Immature natural killer cell (primary cell): ENCODE results near the gene SMOC2. TPM values are rescaled to one million over a fixed set of nuclear protein-coding genes. Genes with fewer than 3 reads are reported as not detected.

ENCODE experiments used
- DNase-seq, 3 donors: peaks; one replicate each; pipeline ENCODE4 v3.0.0; 2022; ENCODE audit warnings: mixed read lengths in 1 of 3
- H3K27ac Mint-ChIP-seq, 6 donors: one replicate each; pipeline ENCODE4 v1.8.0; 2020; ENCODE audit warnings: mixed read lengths in 6 of 6, mild to moderate bottlenecking in 5 of 6, inconsistent platforms in 4 of 6, moderate library complexity in 3 of 6
- H3K27me3 Mint-ChIP-seq, 3 donors: one replicate each; pipeline ENCODE4 v1.8.0; 2020 to 2021; ENCODE audit warnings: low read depth in 3 of 3, mild to moderate bottlenecking in 3 of 3, mixed read lengths in 3 of 3, moderate library complexity in 3 of 3, inconsistent platforms in 1 of 3
- H3K36me3 Mint-ChIP-seq, 3 donors: one replicate each; pipeline ENCODE4 v1.8.0; 2020; ENCODE audit warnings: mixed read lengths in 3 of 3, inconsistent platforms in 2 of 3, mild to moderate bottlenecking in 2 of 3
- H3K4me1 Mint-ChIP-seq, 2 donors: one replicate each; pipeline ENCODE4 v1.8.0; 2020; ENCODE audit warnings: inconsistent platforms in 2 of 2, mild to moderate bottlenecking in 2 of 2, mixed read lengths in 2 of 2, moderate library complexity in 1 of 2
- H3K4me3 Mint-ChIP-seq, 5 donors: one replicate each; pipeline ENCODE4 v1.8.0; 2020; ENCODE audit warnings: mild to moderate bottlenecking in 5 of 5, mixed read lengths in 5 of 5, inconsistent platforms in 3 of 5, moderate library complexity in 3 of 5
- H3K9me3 Mint-ChIP-seq, 6 donors: one replicate each; pipeline ENCODE4 v1.8.0; 2020; ENCODE audit warnings: mild to moderate bottlenecking in 6 of 6, mixed read lengths in 6 of 6, inconsistent platforms in 4 of 6, moderate library complexity in 3 of 6
- polyA plus RNA-seq, 3 donors: library from polyadenylated mRNA; unstranded; fragments of 300-500 nt; fragmentation: Illumina TruSeq; gene quantifications; one replicate each; pipeline ENCODE4 v1.2.3, GENCODE V29; 2021

Gene SMOC2
- polyA plus RNA-seq, 3 donors from 2014 or later = not detected

DNA sequence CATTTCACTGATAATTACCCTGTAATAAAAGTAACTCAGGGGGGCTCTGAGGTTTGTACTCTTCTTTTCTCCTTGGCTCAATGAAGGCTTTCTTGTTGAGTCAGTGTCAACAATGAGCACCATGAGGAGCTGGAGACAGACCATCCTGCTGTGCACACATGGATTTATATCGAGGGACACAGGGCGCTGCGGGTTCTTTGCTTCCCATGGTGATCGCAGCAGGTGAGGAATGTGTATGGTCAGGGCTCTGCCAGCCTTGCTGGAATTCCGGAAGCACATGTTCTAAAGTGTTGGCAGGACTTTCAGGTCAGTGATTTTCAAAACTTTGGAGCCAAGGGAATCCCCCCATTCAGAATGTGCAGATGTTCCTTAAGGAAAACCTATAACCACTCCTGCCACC is 27.1 kb downstream of the SMOC2 start:
- no peaks in the 10 kb centered on the region for H3K36me3 Mint-ChIP-seq
- no peak overlapping the region for H3K4me3 Mint-ChIP-seq

DNA sequence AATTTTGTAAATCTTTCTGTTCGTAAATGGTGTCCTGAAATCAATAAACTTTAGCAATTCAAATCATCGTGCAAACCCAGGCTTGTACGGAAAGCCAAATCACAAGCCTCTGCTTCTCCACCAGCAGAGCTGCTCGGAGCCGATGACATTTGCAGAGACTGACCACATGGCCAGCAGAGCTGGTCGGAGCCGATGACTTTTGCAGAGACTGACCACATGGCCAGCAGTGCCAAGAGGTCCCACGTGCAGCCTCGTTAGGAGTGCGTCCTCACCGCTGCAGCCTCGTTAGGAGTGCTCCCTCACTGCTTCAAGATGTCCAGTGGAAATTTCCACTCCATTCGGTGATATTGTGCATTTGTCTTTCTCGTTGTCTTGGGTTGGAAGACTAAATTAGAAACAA is 28.5 kb downstream of the SMOC2 start:
- H3K4me1 Mint-ChIP-seq = no peaks in the 10 kb centered on the region
- no peaks in the 10 kb centered on the region for H3K36me3 Mint-ChIP-seq
- no peak for DNase-seq
- H3K27ac Mint-ChIP-seq = no peak overlapping the region
- no peaks in the 10 kb centered on the region for H3K9me3 Mint-ChIP-seq
- H3K27me3 Mint-ChIP-seq = peaks cover 2 to 6% (median 3%) of the 10 kb centered on the region in 3 donors
- H3K4me3 Mint-ChIP-seq = no peak overlapping the region

More for the DNA sequence above, 27.1 kb downstream of the SMOC2 start:
- H3K9me3 Mint-ChIP-seq = no peaks in the 10 kb centered on the region
- H3K4me1 Mint-ChIP-seq = no peaks in the 10 kb centered on the region
- no peak overlapping the region for H3K27ac Mint-ChIP-seq
- peaks cover 0 to 10% (median 3%) of the 10 kb centered on the region in 3 donors for H3K27me3 Mint-ChIP-seq
- DNase-seq = no peak

DNA sequence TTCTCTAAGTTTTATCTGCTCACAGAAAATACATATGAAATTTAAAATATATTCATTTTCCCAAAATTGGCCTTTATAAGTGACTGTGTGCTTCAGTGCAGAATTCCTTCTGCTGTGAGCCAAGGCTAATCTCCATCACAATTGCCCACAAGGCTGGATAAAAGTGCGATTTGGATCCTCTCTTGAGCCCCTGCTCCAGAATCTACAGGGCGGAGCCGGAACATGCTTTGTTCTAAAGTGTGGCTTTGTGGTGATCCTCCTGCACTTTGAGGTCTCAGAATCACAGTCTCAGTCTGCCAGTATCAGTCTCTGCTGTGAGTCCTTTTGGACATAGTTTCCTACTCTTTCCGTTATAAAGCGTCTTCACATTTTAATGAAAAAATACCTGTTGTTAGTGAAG is 28.9 kb downstream of the SMOC2 start:
- H3K9me3 Mint-ChIP-seq = no peaks in the 10 kb centered on the region
- H3K4me3 Mint-ChIP-seq = no peak overlapping the region
- H3K27me3 Mint-ChIP-seq = peaks cover 3 to 8% (median 4%) of the 10 kb centered on the region in 3 donors
- H3K36me3 Mint-ChIP-seq = peaks cover 0 to 3% (median 0%) of the 10 kb centered on the region in 3 donors
- H3K27ac Mint-ChIP-seq = no peak overlapping the region
- DNase-seq = no peak
- H3K4me1 Mint-ChIP-seq = no peaks in the 10 kb centered on the region

GRCh38 chr6:168472363-168472762 is 31.4 kb downstream of the SMOC2 start:
- Mint-ChIP-seq H3K27ac (no peak overlapping the region), H3K27me3 (peaks cover 3 to 12% (median 5%) of the 10 kb centered on the region in 3 donors), H3K4me3 (no peak overlapping the region), H3K36me3 (peaks cover 0 to 3% (median 0%) of the 10 kb centered on the region in 3 donors), H3K4me1 (no peaks in the 10 kb centered on the region), H3K9me3 (no peaks in the 10 kb centered on the region)
- DNase-seq = no peak

- H3K9me3 Mint-ChIP-seq = peaks cover 0 to 2% (median 0%) of the 10 kb centered on the region in 6 donors
- peaks cover 5 to 18% (median 5%) of the 10 kb centered on the region in 3 donors for H3K27me3 Mint-ChIP-seq
- peaks cover 0 to 3% (median 0%) of the 10 kb centered on the region in 3 donors for H3K36me3 Mint-ChIP-seq
- DNase-seq = no peak
- H3K27ac Mint-ChIP-seq = no peak overlapping the region
- no peaks in the 10 kb centered on the region for H3K4me1 Mint-ChIP-seq
- no peak overlapping the region for H3K4me3 Mint-ChIP-seq
Observed at GRCh38 chr6:168473197-168473596, 32.2 kb downstream of the SMOC2 start.

GRCh38 chr6:168475188-168476013 is 34.4 kb downstream of the SMOC2 start:
- no peaks in the 10 kb centered on the region for H3K4me1 Mint-ChIP-seq
- no peak overlapping the region for H3K4me3 Mint-ChIP-seq
- H3K27ac Mint-ChIP-seq = no peak overlapping the region
- H3K9me3 Mint-ChIP-seq = peaks cover 2 to 15% (median 8%) of the 10 kb centered on the region in 6 donors
- H3K27me3 Mint-ChIP-seq = peaks cover 3 to 27% (median 12%) of the 10 kb centered on the region in 3 donors
- H3K36me3 Mint-ChIP-seq = peaks cover 0 to 8% (median 0%) of the 10 kb centered on the region in 3 donors
- no peak for DNase-seq

- no peak for DNase-seq
- Mint-ChIP-seq H3K36me3 (peaks cover 0 to 11% (median 0%) of the 10 kb centered on the region in 3 donors), H3K4me1 (no peaks in the 10 kb centered on the region), H3K27ac (no peak overlapping the region), H3K4me3 (no peak overlapping the region), H3K27me3 (peaks cover 8 to 34% (median 12%) of the 10 kb centered on the region in 3 donors), H3K9me3 (peaks cover 2 to 20% (median 14%) of the 10 kb centered on the region in 6 donors)
Observed at GRCh38 chr6:168479421-168479820, 38.4 kb downstream of the SMOC2 start.

DNA sequence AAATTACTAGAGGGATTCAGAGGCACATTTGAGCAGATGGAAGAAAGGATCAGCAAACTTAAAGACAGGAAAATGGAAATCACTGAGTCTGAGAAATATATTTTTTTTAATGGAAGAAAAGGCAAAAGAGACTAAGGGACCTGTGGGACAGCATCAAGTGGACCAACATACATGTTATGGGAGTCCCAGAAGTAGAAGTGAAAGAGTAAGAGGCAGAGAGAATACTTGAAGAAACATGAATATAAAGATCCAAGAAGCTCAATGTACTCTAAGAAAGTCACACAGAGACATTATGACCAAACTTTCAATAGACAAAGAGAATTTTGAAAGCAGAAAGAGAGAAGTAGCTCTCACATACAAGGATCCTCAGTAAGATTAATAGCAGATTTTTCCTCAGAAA is 39.5 kb downstream of the SMOC2 start:
- Mint-ChIP-seq H3K36me3 (peaks cover 0 to 8% (median 0%) of the 10 kb centered on the region in 3 donors), H3K4me3 (no peak overlapping the region), H3K27ac (no peak overlapping the region), H3K27me3 (peaks cover 8 to 27% (median 11%) of the 10 kb centered on the region in 3 donors), H3K4me1 (no peaks in the 10 kb centered on the region), H3K9me3 (peaks cover 2 to 20% (median 14%) of the 10 kb centered on the region in 6 donors)
- no peak for DNase-seq

GRCh38 chr6:168485818-168486217 is 44.8 kb downstream of the SMOC2 start:
- peaks cover under 1 to 3% (median 2%) of the 10 kb centered on the region in 6 donors for H3K9me3 Mint-ChIP-seq
- no peak for DNase-seq
- H3K4me3 Mint-ChIP-seq = no peak overlapping the region
- H3K27ac Mint-ChIP-seq = no peak overlapping the region
- no peaks in the 10 kb centered on the region for H3K36me3 Mint-ChIP-seq
- H3K4me1 Mint-ChIP-seq = no peaks in the 10 kb centered on the region
- H3K27me3 Mint-ChIP-seq = peaks cover under 1 to 11% (median 6%) of the 10 kb centered on the region in 3 donors

- peaks cover 0 to 6% (median 2%) of the 10 kb centered on the region in 3 donors for H3K27me3 Mint-ChIP-seq
- H3K27ac Mint-ChIP-seq = no peak overlapping the region
- no peak for DNase-seq
- H3K36me3 Mint-ChIP-seq = no peaks in the 10 kb centered on the region
- peaks cover 0 to 2% (median 0%) of the 10 kb centered on the region in 6 donors for H3K9me3 Mint-ChIP-seq
- H3K4me1 Mint-ChIP-seq = no peaks in the 10 kb centered on the region
- no peak overlapping the region for H3K4me3 Mint-ChIP-seq
Observed at GRCh38 chr6:168490757-168491156, 49.8 kb downstream of the SMOC2 start.

DNA sequence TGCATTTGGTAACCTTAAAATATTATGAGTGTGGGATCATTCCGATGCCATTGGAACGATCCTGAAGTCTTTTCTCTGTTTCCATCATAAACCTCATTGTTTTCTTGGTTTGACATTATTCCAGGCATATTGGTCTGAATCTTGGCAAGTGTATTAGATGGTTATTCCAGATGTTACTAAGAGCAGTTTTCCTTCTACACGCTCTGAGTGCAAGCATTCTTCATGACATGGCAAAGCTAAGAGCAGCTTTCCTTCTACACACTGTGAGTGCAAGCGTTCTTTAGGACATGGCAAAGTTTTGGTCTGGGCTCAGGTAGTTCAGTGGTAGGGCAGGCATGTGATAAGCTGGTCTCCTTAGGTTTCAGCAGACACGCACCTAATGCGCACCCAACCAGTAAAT is 53.0 kb downstream of the SMOC2 start:
- DNase-seq = no peak
- Mint-ChIP-seq H3K9me3 (no peaks in the 10 kb centered on the region), H3K4me1 (no peaks in the 10 kb centered on the region), H3K27ac (no peak overlapping the region), H3K27me3 (peaks cover 0 to 2% (median 0%) of the 10 kb centered on the region in 3 donors), H3K4me3 (no peak overlapping the region), H3K36me3 (no peaks in the 10 kb centered on the region)

DNA sequence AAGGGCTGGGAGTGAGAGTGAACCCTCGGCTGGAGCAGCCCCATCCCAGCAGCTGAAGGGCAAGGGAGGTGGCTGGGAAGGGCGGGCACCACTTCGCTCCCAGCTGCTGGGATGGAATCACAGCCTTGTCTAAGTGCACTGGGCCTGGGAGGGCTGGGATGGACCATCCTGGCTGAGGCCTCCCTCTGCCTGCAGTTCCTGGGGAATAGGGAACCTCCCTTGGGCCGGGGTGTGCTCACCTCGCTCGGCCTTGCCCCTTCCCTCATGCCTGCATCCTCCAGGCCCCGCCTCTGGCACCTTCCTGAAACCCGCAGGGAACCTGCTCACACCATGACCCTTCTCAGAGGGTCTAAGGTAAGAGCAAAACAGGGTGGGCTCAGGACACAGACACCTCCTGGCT is 53.7 kb downstream of the SMOC2 start:
- Mint-ChIP-seq H3K9me3 (no peaks in the 10 kb centered on the region), H3K36me3 (no peaks in the 10 kb centered on the region), H3K27ac (no peak overlapping the region), H3K27me3 (peaks cover 0 to 3% (median 2%) of the 10 kb centered on the region in 3 donors), H3K4me3 (no peak overlapping the region), H3K4me1 (no peaks in the 10 kb centered on the region)
- DNase-seq = no peak

- Mint-ChIP-seq H3K27me3 (peaks cover 0 to 3% (median 2%) of the 10 kb centered on the region in 3 donors), H3K4me3 (no peak overlapping the region), H3K9me3 (no peaks in the 10 kb centered on the region), H3K4me1 (no peaks in the 10 kb centered on the region), H3K27ac (no peak overlapping the region), H3K36me3 (no peaks in the 10 kb centered on the region)
- no peak for DNase-seq
Observed at GRCh38 chr6:168495133-168495532, 54.1 kb downstream of the SMOC2 start.

DNA sequence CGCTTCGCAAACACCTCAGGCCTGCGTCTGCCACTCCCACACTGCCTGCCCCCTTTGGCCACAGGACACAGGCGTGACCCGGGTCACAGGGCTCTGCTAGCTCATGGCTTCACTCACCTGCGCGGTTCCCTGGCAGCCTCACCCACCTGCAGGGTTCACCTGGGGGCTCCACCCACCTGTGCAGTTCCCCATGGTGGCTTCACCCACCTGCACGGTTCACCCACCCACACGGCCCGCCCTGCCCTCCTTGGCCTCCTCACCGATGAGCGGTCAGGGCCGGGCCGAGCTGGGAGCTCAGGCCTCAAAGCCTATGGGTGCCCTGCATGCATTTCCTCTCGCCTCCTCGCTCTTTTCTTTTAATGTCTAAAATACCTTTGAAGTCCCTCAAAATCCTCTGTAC is 54.7 kb downstream of the SMOC2 start:
- H3K36me3 Mint-ChIP-seq = no peaks in the 10 kb centered on the region
- H3K9me3 Mint-ChIP-seq = no peaks in the 10 kb centered on the region
- H3K4me3 Mint-ChIP-seq = no peak overlapping the region
- H3K27me3 Mint-ChIP-seq = peaks cover 0 to 3% (median 3%) of the 10 kb centered on the region in 3 donors
- no peak overlapping the region for H3K27ac Mint-ChIP-seq
- no peaks in the 10 kb centered on the region for H3K4me1 Mint-ChIP-seq
- no peak for DNase-seq
